ENCODE measurements around the gene GJD3.

The GJD3 gene

GRCh38 chr17:40349895-40350688 lies 14.4 kb downstream of the GJD3 start:
- DNase-seq (ENCODE audit: insufficient read length) (no peak), FAIRE-seq (no peak)
- no peak for TF ChIP-seq POLR2A (IDR thresholded peaks at IDR 0.05; ENCODE audit: low read depth, low read length)
- no peak for TF ChIP-seq POLR2AphosphoS5 (IDR thresholded peaks at IDR 0.05; ENCODE audit: low read depth, low read length)
- no peak for TF ChIP-seq TAF1 (IDR thresholded peaks at IDR 0.05; ENCODE audit: borderline replicate concordance, low read depth, low read length)

DNA sequence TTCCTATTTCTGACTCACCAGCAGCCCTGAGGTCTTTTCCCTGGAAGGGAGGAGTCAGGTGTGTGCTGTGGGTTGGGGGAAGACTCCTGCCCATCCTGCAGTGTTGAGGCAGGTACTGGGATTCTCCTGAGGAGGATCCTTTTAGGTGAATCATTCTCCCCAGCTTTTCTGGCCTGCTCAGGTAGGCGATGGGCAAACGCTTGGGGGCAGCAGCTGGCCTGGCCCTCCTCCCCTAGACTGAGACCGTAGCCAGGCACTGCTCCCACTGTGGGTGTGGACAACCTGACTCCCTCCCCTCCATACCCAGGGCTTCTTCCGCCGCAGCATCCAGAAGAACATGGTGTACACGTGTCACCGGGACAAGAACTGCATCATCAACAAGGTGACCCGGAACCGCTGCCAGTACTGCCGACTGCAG lies 15.1 kb downstream of the GJD3 start:
- FAIRE-seq (no peak), DNase-seq (ENCODE audit: insufficient read length) (no peak)
- no peak for TF ChIP-seq POLR2A (IDR thresholded peaks at IDR 0.05; ENCODE audit: low read depth, low read length)
- TF ChIP-seq TAF1 (IDR thresholded peaks at IDR 0.05; ENCODE audit: borderline replicate concordance, low read depth, low read length): no peak
- no peak for TF ChIP-seq POLR2AphosphoS5 (IDR thresholded peaks at IDR 0.05; ENCODE audit: low read depth, low read length)

DNA sequence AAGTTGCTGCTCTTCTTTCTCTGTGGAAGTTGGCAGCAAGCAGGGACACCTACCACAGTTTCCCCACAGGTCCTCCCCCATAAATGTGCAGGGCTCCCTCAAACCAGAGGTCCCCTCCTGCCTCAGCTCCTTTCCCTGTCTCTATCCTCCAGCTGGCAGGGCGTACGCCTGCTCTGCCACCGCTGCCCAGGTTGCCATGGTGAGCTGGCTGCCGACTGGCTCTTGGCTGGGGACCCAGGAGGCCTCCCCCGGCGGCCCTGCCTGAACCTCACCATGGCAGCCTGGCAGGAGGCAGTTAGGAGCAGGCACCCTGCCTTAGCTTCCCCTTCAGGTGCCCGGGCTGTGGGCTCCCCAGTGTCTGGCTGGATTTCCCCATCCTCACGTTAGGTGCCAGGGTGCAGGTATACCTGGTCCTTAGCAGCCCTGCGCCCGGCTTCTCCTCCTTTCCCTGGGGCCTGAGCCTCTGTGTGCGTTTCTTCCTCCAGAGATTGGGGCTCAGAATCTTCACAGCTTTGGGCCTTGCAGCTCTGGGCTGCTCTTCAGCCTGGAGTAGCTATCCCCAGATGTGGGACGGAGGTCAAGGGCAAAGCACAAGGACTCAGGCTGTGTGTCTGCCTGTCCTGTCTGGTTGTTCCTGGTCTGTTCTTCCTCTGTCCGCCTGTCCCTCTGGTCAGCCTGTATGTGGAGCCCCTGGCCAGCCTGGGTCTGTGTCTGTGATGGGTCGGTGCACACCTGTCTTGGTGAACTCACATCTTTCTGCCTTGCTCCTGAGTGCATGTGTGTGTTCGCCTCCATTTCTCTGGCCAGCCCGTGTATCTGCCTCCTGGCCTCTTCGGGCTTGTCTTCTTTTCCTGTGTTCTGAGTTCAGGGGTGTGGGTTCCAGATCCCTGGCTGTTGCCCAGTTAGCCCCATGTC lies 15.7 kb downstream of the GJD3 start:
- DNase-seq (ENCODE audit: insufficient read length) (no peak), FAIRE-seq (no peak)
- no peak for TF ChIP-seq TAF1 (IDR thresholded peaks at IDR 0.05; ENCODE audit: borderline replicate concordance, low read depth, low read length)
- no peak for TF ChIP-seq POLR2AphosphoS5 (IDR thresholded peaks at IDR 0.05; ENCODE audit: low read depth, low read length)

- TF ChIP-seq POLR2A (IDR thresholded peaks at IDR 0.05; ENCODE audit: low read depth, low read length) (no peak), POLR2AphosphoS5 (IDR thresholded peaks at IDR 0.05; ENCODE audit: low read depth, low read length) (no peak), TAF1 (IDR thresholded peaks at IDR 0.05; ENCODE audit: borderline replicate concordance, low read depth, low read length) (no peak)
- DNase-seq (ENCODE audit: insufficient read length): no peak
- FAIRE-seq: no peak
These were observed 16.4 kb downstream of the GJD3 start for GRCh38 chr17:40348136-40348504.

- TF ChIP-seq POLR2A (IDR thresholded peaks at IDR 0.05; ENCODE audit: low read depth, low read length): no peak
- TF ChIP-seq POLR2AphosphoS5 (IDR thresholded peaks at IDR 0.05; ENCODE audit: low read depth, low read length): no peak
- TF ChIP-seq TAF1 (IDR thresholded peaks at IDR 0.05; ENCODE audit: borderline replicate concordance, low read depth, low read length): no peak
- no peak for DNase-seq (ENCODE audit: insufficient read length)
- FAIRE-seq: no peak
These were observed 17.0 kb downstream of the GJD3 start for GRCh38 chr17:40347319-40348135.

DNA sequence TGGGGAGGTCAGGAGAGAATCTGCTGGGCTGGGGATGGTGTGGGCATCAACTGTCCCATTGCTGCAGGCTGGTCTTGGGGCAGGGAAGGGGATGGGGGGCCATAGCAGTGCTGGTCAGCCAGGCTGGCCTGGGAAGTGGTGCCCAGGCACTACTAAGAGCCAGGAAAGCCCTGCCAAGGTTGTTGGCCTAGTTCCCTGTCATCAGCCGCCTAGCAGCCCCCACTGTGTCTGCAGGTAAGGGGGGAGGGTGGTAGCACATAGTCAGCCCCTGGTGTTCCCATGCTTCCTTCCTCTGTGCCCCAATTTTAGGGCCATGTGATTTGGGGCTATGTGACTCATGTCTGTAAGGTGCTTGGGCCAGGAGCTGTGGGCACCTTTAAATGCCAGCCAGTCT lies 17.8 kb downstream of the GJD3 start:
- DNase-seq (ENCODE audit: insufficient read length): no peak
- no peak for FAIRE-seq
- no peak for TF ChIP-seq POLR2A (IDR thresholded peaks at IDR 0.05; ENCODE audit: low read depth, low read length)

DNA sequence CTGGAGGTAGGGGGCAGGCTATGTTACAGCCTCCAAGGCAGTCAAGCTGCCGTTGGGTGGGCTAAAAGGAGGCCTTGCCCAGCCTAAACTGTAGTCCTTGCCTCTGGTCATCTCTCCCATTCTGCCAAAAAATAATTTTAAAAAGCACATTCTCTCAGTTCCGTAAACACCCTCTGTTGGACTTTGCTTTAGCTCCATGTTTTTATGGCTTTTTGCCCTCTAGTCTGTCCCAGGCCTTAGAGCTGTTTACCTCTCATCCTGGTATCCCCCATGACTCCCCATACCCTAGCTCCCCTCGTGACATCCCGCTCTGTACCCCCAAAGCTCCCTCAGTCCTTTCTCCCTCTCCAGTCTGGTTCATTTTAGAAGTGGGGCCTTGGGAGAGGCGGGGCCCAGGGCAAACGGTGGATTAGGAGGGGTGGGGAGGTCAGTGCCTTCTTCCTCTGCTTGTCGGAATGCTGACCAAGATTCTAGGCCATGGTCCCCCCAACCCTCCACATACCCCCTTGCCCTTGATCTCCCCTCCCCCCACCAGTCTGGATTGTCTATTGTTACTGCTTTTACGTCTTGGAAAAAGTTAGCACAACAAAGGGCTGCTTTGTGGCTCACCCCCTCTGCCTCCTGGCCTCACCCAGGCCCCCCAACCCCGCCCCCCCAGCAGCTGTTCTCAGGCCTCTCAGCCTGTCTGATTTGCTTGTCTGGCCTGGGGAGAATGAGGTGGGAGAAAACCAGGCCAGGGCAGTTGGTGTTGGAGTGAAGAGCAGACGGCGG lies 18.4 kb downstream of the GJD3 start:
- DNase-seq (ENCODE audit: insufficient read length): no peak
- TF ChIP-seq POLR2AphosphoS5 (IDR thresholded peaks at IDR 0.05; ENCODE audit: low read depth, low read length): no peak
- TF ChIP-seq POLR2A (IDR thresholded peaks at IDR 0.05; ENCODE audit: low read depth, low read length): no peak
- no peak for TF ChIP-seq TAF1 (IDR thresholded peaks at IDR 0.05; ENCODE audit: borderline replicate concordance, low read depth, low read length)
- FAIRE-seq: no peak

DNA sequence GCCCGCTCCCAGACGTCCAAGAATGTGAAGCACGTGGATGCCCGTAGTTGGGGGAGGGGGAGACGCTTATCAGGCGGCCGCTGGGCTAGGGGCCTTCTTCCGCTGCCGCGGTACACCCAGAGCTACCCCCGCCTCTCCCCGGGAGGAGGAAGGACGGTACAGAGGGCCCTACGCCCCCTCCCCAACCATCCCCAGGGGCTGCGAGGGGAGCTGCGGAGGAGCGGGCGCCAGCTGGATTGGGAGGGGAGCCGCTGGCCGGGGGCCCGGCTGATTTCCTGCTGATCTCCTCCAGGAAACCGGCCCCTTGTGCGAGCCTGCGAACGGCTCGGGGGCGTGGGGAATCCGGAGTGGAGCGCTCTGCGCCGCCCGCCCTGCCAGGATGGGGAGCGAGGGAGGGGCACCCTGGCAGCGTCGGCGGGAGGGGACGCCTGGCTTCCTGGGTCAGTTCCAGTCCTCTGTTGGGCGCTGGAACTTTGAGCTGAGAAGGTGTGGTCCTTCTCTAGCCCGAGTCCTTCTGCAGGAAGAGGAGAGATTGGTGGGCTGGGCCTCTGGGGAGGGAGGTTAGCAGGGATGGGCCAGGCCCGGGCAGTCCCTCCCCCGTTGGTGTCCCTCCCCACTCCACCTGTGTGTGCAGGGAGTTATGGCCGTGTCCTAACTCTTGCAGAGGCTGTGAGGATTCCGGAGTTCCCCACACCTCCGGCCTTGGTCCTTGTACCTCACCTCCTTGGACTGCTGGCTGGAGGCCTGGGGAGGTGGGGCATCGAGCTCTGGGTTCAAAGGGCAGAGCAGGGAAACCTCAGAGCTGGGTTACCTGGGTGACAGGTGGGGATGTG lies 19.2 kb downstream of the GJD3 start:
- no peak for DNase-seq (ENCODE audit: insufficient read length)
- FAIRE-seq: no peak

DNA sequence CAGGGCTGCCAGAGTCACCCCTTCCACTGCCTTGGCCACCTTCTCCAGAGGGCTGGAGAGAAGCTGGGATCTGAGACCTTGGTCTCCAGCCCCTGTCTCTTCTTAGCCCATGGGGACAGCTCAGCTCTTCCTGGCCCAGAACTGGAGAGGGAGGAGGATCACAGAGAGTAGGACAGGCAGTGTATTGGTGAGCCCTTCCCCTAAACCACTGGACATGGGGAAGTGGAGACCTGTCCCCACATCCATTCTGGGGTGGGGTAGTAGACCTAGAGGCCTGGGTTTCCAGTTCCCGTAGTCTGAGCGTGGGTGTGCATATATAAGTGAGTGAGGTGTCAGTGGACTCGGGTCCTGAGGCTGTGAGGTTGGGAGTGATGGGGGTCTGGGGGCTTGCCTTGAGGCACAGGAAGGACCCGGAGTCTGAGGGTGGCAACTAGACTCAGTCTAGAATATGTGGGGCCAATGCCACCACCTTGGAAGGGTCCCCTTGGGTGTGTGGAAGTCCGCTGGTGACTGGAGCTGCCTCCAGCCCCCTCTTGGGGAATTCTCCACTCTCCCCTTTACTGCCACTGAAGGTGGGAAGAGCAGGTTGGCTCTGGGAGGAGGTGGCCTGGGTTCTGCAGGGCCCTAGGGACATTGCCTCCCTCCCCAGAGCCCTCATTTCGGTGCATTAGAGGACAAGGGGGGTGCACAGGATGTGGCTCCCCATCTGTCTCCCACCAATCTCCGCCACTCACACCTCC lies 19.9 kb downstream of the GJD3 start:
- TF ChIP-seq POLR2A (IDR thresholded peaks at IDR 0.05; ENCODE audit: low read depth, low read length): no peak
- no peak for TF ChIP-seq TAF1 (IDR thresholded peaks at IDR 0.05; ENCODE audit: borderline replicate concordance, low read depth, low read length)
- TF ChIP-seq POLR2AphosphoS5 (IDR thresholded peaks at IDR 0.05; ENCODE audit: low read depth, low read length): no peak
- FAIRE-seq: no peak

More for the DNA sequence above, 19.2 kb downstream of the GJD3 start:
- TF ChIP-seq POLR2AphosphoS5 (IDR thresholded peaks at IDR 0.05; ENCODE audit: low read depth, low read length) (no peak), TAF1 (IDR thresholded peaks at IDR 0.05; ENCODE audit: borderline replicate concordance, low read depth, low read length) (no peak), POLR2A (IDR thresholded peaks at IDR 0.05; ENCODE audit: low read depth, low read length) (no peak)

More for the DNA sequence above, 19.9 kb downstream of the GJD3 start:
- no peak for DNase-seq (ENCODE audit: insufficient read length)
